B cell (primary cell): ENCODE data around the gene FN3K. TPM values are rescaled to one million over a fixed set of nuclear protein-coding genes. Genes with fewer than 3 reads are reported as not detected.

Source experiments
- ATAC-seq: fragments of 200-7000 bp; cut with Tn5 transposase; one replicate; pipeline ENCODE4 v1.10.0; 2021; ENCODE audit warnings: low read depth, mild to moderate bottlenecking, moderate number of reproducible peaks, moderate library complexity
- CTCF ChIA-PET: fragments of 350-600 bp; sonication (Branson Sonifier 250); formaldehyde crosslinking; loops from one replicate; lab custom pipeline; 2021; ENCODE audit warnings: antibody characterized with exemption, inconsistent platforms; lab: Charles Lee
- POLR2A ChIA-PET: fragments of 350-600 bp; sonication (Branson Sonifier 250); formaldehyde crosslinking; loops from one replicate; lab custom pipeline; 2021; ENCODE audit warnings: antibody characterized with exemption; lab: Charles Lee
- DNase-seq: peaks from one replicate; pipeline ENCODE4 v3.0.0; 2013
- H2AFZ ChIP-seq: 2 replicates; pipeline ENCODE4 v1.6.1; 2012; ENCODE audit warnings: mild to moderate bottlenecking, low read depth, low read length; ENCODE audit not compliant: insufficient read depth, poor library complexity, severe bottlenecking
- H3K27ac ChIP-seq, 2 donors: 1 replicate in 1 of 2; 2 replicates in 1 of 2; pipeline ENCODE4 v1.5.1; 2012 to 2013; ENCODE audit warnings: low read length in 2 of 2, mild to moderate bottlenecking in 2 of 2, moderate library complexity in 1 of 2
- H3K27me3 ChIP-seq, 4 experiments: fragments of 200-600 bp in 1 of 4; sonication (generic) in 1 of 4; replicated peaks in 1 of 4; 1 replicate in 2 of 4; 2 replicates in 2 of 4; pipeline versions ENCODE4 v1.6.1 to v1.7.0; 2013 to 2016; ENCODE audit warnings: low read length in 3 of 4, mild to moderate bottlenecking in 2 of 4, mixed read lengths in 1 of 4, moderate library complexity in 1 of 4; ENCODE audit not compliant: insufficient read depth in 4 of 4, control insufficient read depth in 3 of 4; ENCODE audit errors: control extremely low read depth in 1 of 4
- H3K36me3 ChIP-seq, 2 experiments: replicated peaks in 1 of 2; 1 replicate in 1 of 2; 2 replicates in 1 of 2; pipeline versions ENCODE4 v1.6.1 to v1.7.1; 2013; ENCODE audit warnings: low read length in 1 of 2; ENCODE audit not compliant: insufficient read depth in 2 of 2, control insufficient read depth in 1 of 2; ENCODE audit errors: control extremely low read depth in 1 of 2, extremely low read depth in 1 of 2
- H3K4me1 ChIP-seq, 2 donors: fragments of 200-600 bp in 1 of 2; sonication (generic) in 1 of 2; 1 replicate in 1 of 2; 2 replicates in 1 of 2; pipeline versions ENCODE4 v1.5.1 to v1.6.1; 2013 to 2017; ENCODE audit warnings: low read length in 2 of 2; ENCODE audit not compliant: control insufficient read depth in 2 of 2, insufficient read depth in 2 of 2
- H3K4me2 ChIP-seq: replicated peaks from 2 replicates; pipeline ENCODE3; 2012; ENCODE audit warnings: mild to moderate bottlenecking, low read depth, low read length; ENCODE audit not compliant: poor library complexity, severe bottlenecking
- H3K4me3 ChIP-seq, 5 experiments: fragments of 200-600 bp in 1 of 5; sonication (generic) in 1 of 5; 1 replicate in 3 of 5; 2 replicates in 2 of 5; pipeline versions ENCODE4 v1.5.1 to v1.7.0; 2011 to 2016; ENCODE audit warnings: low read length in 4 of 5, mild to moderate bottlenecking in 4 of 5, low read depth in 2 of 5, control low read depth in 1 of 5, moderate library complexity in 1 of 5; ENCODE audit not compliant: insufficient read depth in 1 of 5; ENCODE audit errors: control extremely low read depth in 1 of 5, extremely low read depth in 1 of 5
- H3K79me2 ChIP-seq: fragments of 200-600 bp; sonication (generic); one replicate; pipeline ENCODE4 v1.6.0; 2016; ENCODE audit warnings: low read length; ENCODE audit not compliant: control insufficient read depth, insufficient read depth
- H3K9ac ChIP-seq: fragments of 200-600 bp; sonication (generic); 2 replicates; pipeline ENCODE4 v1.6.1; 2017; ENCODE audit warnings: mild to moderate bottlenecking, low read length, moderate library complexity
- H3K9me3 ChIP-seq, 3 donors: one replicate each; pipeline versions ENCODE4 v1.6.1 to v1.7.1; 2013; ENCODE audit warnings: low read length in 2 of 3; ENCODE audit not compliant: control insufficient read depth in 2 of 3, insufficient read depth in 1 of 3; ENCODE audit errors: control extremely low read depth in 1 of 3
- H4K20me1 ChIP-seq: 2 replicates; pipeline ENCODE4 v1.6.0; 2012; ENCODE audit warnings: mild to moderate bottlenecking, low read length; ENCODE audit not compliant: insufficient read depth, control insufficient read depth, poor library complexity, severe bottlenecking
- H3K27ac Mint-ChIP-seq: one replicate; pipeline ENCODE4 v1.8.0; 2021; ENCODE audit warnings: mixed read lengths
- H3K27me3 Mint-ChIP-seq: one replicate; pipeline ENCODE4 v1.8.0; 2021; ENCODE audit warnings: mixed read lengths
- H3K4me1 Mint-ChIP-seq: one replicate; pipeline ENCODE4 v1.8.0; 2021; ENCODE audit warnings: mixed read lengths
- H3K4me3 Mint-ChIP-seq: one replicate; pipeline ENCODE4 v1.8.0; 2021; ENCODE audit warnings: mixed read lengths
- H3K9me3 Mint-ChIP-seq: one replicate; pipeline ENCODE4 v1.8.0; 2022; ENCODE audit warnings: mixed read lengths; ENCODE audit not compliant: insufficient read depth
- EZH2 ChIP-seq: IDR thresholded peaks from 2 replicates; pipeline ENCODE4 v1.6.1; 2012; ENCODE audit warnings: borderline replicate concordance, low read depth, mild to moderate bottlenecking, moderate library complexity, low read length; ENCODE audit not compliant: insufficient read depth, poor library complexity, severe bottlenecking
- WGBS: methylation state at CpG from one replicate; pipeline ENCODE4 v1.1.5; 2013; ENCODE audit warnings: missing lambda C conversion rate; ENCODE audit not compliant: insufficient coverage; 5-methylcytosine and 5-hydroxymethylcytosine counted together
- intact Hi-C: fragments of 100-400 bp; cut with micrococcal nuclease; formaldehyde crosslinking; loops from one replicate; pipeline ENCODE4 v1.10.0; 2022
- polyA plus RNA-seq: library from polyadenylated mRNA; depleted of rRNA; stranded (reverse); fragments of >200 nt; gene quantifications from 2 replicates; pipeline ENCODE4 v1.2.3, GENCODE V29; 2012
- total RNA-seq, 2 donors: library from RNA; stranded (reverse); fragments of 120-200 nt in 1 of 2; gene quantifications; 1 replicate in 1 of 2; 2 replicates in 1 of 2; pipeline versions ENCODE4 v1.2.3 to v1.2.4, GENCODE V29; 2013 to 2022
- TF ChIP-seq, protein P1 (sequence below): fragments of 200-600 bp; IDR thresholded peaks from one replicate; pipeline ENCODE4 v1.8.0; 2022; ENCODE audit warnings: antibody characterized with exemption, mild to moderate bottlenecking

Gene FN3K
- total and polyA plus RNA-seq, 2 donors (not counting 1 experiment from before 2014, with no cell fraction given), result 1.1 to 2.6 TPM

GRCh38 chr17:82716203-82717010 lies 19.0 kb upstream of the FN3K start, which contains the start of gene FN3KRP:
Gene FN3KRP, plus strand, starts transcription at chr17:82716706. Its CDS starts 50 bp downstream, at chr17:82716756.
- Mint-ChIP-seq H3K9me3 (no peaks in the 10 kb centered on the region), H3K4me3 (peak within 1 kb of the TSS; percentile 96), H3K4me1 (peaks cover 22% of the 10 kb centered on the region), H3K27ac (peak within 1 kb of the TSS; percentile 90), H3K27me3 (no peaks in the 10 kb centered on the region)
- DNase-seq, result peak; percentile 97
- Histone ChIP-seq H3K4me1 (peaks cover 16 to 21% of the 10 kb centered on the region in 2 donors), H3K9me3 (no peaks in the 10 kb centered on the region), H3K4me3 (peak within 1 kb of the TSS; percentile 39 to 81 (median 70)), H2AFZ (peak within 1 kb of the TSS; percentile 93), H3K4me2 (peak within 1 kb of the TSS; percentile 92), H3K36me3 (peaks cover 0 to 10% of the 10 kb centered on the region in 2 experiments), H3K27ac (peak within 1 kb of the TSS in 1 of 2 donors; percentile 62), H3K27me3 (no peaks in the 10 kb centered on the region), H3K79me2 (peaks cover 14% of the 10 kb centered on the region), H3K9ac (peak within 1 kb of the TSS; percentile 80), H4K20me1 (peaks cover 17% of the 10 kb centered on the region)
- intact Hi-C loops, result loop anchor here (1.0 kb wide), 4 partner anchors 18 to 258 kb away; partner anchors contain the start of genes NARF, RAB40B and WDR45B
- peak; percentile 96 for ATAC-seq
- no peak for TF ChIP-seq EZH2
- TF ChIP-seq, protein P1, sequence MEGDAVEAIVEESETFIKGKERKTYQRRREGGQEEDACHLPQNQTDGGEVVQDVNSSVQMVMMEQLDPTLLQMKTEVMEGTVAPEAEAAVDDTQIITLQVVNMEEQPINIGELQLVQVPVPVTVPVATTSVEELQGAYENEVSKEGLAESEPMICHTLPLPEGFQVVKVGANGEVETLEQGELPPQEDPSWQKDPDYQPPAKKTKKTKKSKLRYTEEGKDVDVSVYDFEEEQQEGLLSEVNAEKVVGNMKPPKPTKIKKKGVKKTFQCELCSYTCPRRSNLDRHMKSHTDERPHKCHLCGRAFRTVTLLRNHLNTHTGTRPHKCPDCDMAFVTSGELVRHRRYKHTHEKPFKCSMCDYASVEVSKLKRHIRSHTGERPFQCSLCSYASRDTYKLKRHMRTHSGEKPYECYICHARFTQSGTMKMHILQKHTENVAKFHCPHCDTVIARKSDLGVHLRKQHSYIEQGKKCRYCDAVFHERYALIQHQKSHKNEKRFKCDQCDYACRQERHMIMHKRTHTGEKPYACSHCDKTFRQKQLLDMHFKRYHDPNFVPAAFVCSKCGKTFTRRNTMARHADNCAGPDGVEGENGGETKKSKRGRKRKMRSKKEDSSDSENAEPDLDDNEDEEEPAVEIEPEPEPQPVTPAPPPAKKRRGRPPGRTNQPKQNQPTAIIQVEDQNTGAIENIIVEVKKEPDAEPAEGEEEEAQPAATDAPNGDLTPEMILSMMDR, result no peak
- ChIA-PET POLR2A (interaction anchor here (0.6 to 2.0 kb wide), 5 partner anchors 9 to 602 kb away, joined by 3 to 13 read pairs (median 5); partner anchors contain the start of gene RAB40B), CTCF (interaction anchor here (0.6 to 1.8 kb wide), 2 partner anchors 48 to 686 kb away, joined by 3 to 4 read pairs; no protein-coding TSS in a partner anchor)
- under 1% methylated on average over 61 of the region's 75 CpGs for WGBS
